ENCODE measurements around the gene PSG2.
"Not testable (repeated sequence)": the region's sequence is repeated elsewhere in the genome, so short reads cannot be mapped to it uniquely, and the experiment has no call there.

DNA sequence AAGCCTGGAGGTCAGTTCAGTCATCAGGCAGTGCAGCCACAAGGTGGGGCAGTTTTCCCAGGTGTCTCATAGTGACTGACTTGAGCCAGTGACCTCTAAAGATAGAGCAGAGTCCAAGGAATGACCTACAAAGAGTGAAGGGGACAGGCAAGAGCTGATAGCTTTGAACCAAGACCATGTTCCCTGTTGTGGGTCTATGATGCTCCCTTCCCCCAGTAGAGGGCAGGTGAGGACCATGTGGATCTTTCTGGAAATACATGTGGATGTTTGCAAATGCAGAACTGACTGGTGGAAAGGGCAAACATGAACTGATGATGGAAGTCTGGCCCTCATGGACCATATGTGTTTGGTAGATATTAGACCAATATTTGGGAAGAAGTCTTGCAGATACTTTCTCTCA, 62.9 kb downstream of the PSG2 start:
- TF ChIP-seq, protein P1, sequence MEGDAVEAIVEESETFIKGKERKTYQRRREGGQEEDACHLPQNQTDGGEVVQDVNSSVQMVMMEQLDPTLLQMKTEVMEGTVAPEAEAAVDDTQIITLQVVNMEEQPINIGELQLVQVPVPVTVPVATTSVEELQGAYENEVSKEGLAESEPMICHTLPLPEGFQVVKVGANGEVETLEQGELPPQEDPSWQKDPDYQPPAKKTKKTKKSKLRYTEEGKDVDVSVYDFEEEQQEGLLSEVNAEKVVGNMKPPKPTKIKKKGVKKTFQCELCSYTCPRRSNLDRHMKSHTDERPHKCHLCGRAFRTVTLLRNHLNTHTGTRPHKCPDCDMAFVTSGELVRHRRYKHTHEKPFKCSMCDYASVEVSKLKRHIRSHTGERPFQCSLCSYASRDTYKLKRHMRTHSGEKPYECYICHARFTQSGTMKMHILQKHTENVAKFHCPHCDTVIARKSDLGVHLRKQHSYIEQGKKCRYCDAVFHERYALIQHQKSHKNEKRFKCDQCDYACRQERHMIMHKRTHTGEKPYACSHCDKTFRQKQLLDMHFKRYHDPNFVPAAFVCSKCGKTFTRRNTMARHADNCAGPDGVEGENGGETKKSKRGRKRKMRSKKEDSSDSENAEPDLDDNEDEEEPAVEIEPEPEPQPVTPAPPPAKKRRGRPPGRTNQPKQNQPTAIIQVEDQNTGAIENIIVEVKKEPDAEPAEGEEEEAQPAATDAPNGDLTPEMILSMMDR (IDR thresholded peaks at IDR 0.05), result not testable (repeated sequence)
- TF ChIP-seq POLR2AphosphoS5 (IDR thresholded peaks at IDR 0.05), result not testable (repeated sequence)
